Measurements from ENCODE around the gene WDR44.

- TF ChIP-seq CTCF (IDR thresholded peaks at IDR 0.05; ENCODE audit: insufficient read depth, low read length) (no peak), POLR2AphosphoS5 (IDR thresholded peaks at IDR 0.05; ENCODE audit: low read depth) (no peak), GABPA (IDR thresholded peaks at IDR 0.05; ENCODE audit: low read depth) (no peak), SPI1 (IDR thresholded peaks at IDR 0.05; ENCODE audit: borderline replicate concordance, low read depth) (no peak)
Observed at GRCh38 chrX:118370921-118371624, 25.2 kb downstream of the WDR44 start.
